Hepatocyte (in vitro differentiated cells): ENCODE data around the gene ABITRAM. TPM values are rescaled to one million over a fixed set of nuclear protein-coding genes. Genes with fewer than 3 reads are reported as not detected.

Experiments
- DNase-seq: peaks from one replicate; pipeline ENCODE4 v3.0.0-alpha.2; 2016; ENCODE audit warnings: low spot score
- H2AFZ ChIP-seq: fragments of 200-600 bp; sonication (generic); 2 replicates; pipeline ENCODE4 v1.6.0; 2016; ENCODE audit warnings: antibody characterized with exemption, mild to moderate bottlenecking
- H3K27ac ChIP-seq: fragments of 200-600 bp; sonication (generic); 2 replicates; pipeline ENCODE4 v1.5.1; 2016; ENCODE audit warnings: mild to moderate bottlenecking
- H3K27me3 ChIP-seq: fragments of 200-600 bp; sonication (generic); 2 replicates; pipeline ENCODE4 v1.6.1; 2016
- H3K36me3 ChIP-seq: fragments of 200-600 bp; sonication (generic); replicated peaks from 2 replicates; pipeline ENCODE4 v1.5.1; 2016; ENCODE audit warnings: low read depth; ENCODE audit not compliant: insufficient read depth
- H3K4me1 ChIP-seq: fragments of 200-600 bp; sonication (generic); 2 replicates; pipeline ENCODE4 v1.5.1; 2016; ENCODE audit warnings: mild to moderate bottlenecking, moderate library complexity; ENCODE audit not compliant: insufficient read depth
- H3K4me2 ChIP-seq: fragments of 200-600 bp; sonication (generic); 2 replicates; pipeline ENCODE4 v1.6.0; 2016
- H3K4me3 ChIP-seq: fragments of 200-600 bp; sonication (generic); 2 replicates; pipeline ENCODE4 v1.5.1; 2016; ENCODE audit warnings: mild to moderate bottlenecking
- H3K79me2 ChIP-seq: fragments of 200-600 bp; sonication (generic); 2 replicates; pipeline ENCODE4 v1.6.0; 2017; ENCODE audit warnings: mild to moderate bottlenecking
- H3K9me2 ChIP-seq: fragments of 200-600 bp; sonication (generic); replicated peaks from 2 replicates; pipeline ENCODE4 v1.6.0; 2017; ENCODE audit warnings: mild to moderate bottlenecking; ENCODE audit not compliant: insufficient read depth
- H3K9me3 ChIP-seq: fragments of 200-600 bp; sonication (generic); 2 replicates; pipeline ENCODE4 v1.5.1; 2016; ENCODE audit warnings: low read depth, mild to moderate bottlenecking
- H4K20me1 ChIP-seq: fragments of 200-600 bp; sonication (generic); 2 replicates; pipeline ENCODE4 v1.6.0; 2016; ENCODE audit warnings: mild to moderate bottlenecking; ENCODE audit not compliant: insufficient read depth, poor library complexity, severe bottlenecking
- EZH2 ChIP-seq: fragments of 200-600 bp; sonication (generic); IDR thresholded peaks from 2 replicates; pipeline ENCODE4 v1.6.1; 2016; ENCODE audit warnings: antibody characterized with exemption, mild to moderate bottlenecking, borderline replicate concordance
- EZH2phosphoT487 ChIP-seq: fragments of 200-600 bp; sonication (generic); IDR thresholded peaks from one replicate; pipeline ENCODE4 v1.6.1; 2018; ENCODE audit warnings: antibody characterized with exemption, mild to moderate bottlenecking, low read depth, moderate library complexity; ENCODE audit not compliant: unreplicated experiment, severe bottlenecking
- WGBS: methylation state at CpG from one replicate; pipeline ENCODE4 v1.1.6; 2016; ENCODE audit warnings: low lambda C conversion rate; ENCODE audit errors: missing lambda C conversion rate; 5-methylcytosine and 5-hydroxymethylcytosine counted together
- polyA plus RNA-seq: library from polyadenylated mRNA; unstranded; fragments of >200 nt; fragmentation: Nextera tagmentation; extraction: Ambion mirVana; gene quantifications from 2 replicates; pipeline ENCODE4 v1.2.1, GENCODE V29; 2016
- total RNA-seq: library from RNA; depleted of rRNA; stranded (reverse); fragments of >200 nt; gene quantifications from 2 replicates; pipeline ENCODE4 v1.2.3, GENCODE V29; 2014
- TF ChIP-seq, protein P1 (sequence below): fragments of 200-600 bp; sonication (generic); IDR thresholded peaks from 2 replicates; pipeline ENCODE4 v1.5.1; 2016; ENCODE audit warnings: antibody characterized with exemption, mild to moderate bottlenecking; ENCODE audit not compliant: poor library complexity

The ABITRAM gene
- total and polyA plus RNA-seq, 2 experiments from 2014 or later: 13.7 to 19.7 TPM

DNA sequence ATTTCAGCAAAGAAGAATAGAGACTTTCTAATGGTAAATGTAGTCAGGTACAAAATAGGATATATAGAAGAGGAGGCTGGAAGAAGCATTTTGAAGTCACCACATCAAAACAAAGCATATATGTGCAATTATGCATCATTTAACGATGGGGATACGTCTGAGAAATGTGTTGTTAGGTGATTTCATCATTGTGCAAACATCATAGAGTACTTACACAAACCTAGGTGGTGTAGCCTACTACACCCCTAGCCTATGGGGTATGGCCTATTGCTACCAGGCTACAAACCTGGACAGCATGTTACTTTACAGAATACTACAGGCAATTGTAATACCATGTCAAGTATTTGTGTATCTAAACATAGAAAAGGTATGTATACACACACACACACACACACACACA is 28.7 kb upstream of the ABITRAM start:
- Histone ChIP-seq H3K4me3 (no peak overlapping the region), H3K9me2 (no peaks in the 10 kb centered on the region), H3K9me3 (no peaks in the 10 kb centered on the region), H3K4me2 (no peak overlapping the region), H3K27ac (no peak overlapping the region), H3K27me3 (no peaks in the 10 kb centered on the region), H3K36me3 (no peaks in the 10 kb centered on the region), H3K4me1 (no peaks in the 10 kb centered on the region), H3K79me2 (no peaks in the 10 kb centered on the region), H2AFZ (no peak overlapping the region), H4K20me1 (no peaks in the 10 kb centered on the region)
- WGBS: 84% methylated on average over 2 of the region's 2 CpGs
- no peak for DNase-seq
- TF ChIP-seq, protein P1, sequence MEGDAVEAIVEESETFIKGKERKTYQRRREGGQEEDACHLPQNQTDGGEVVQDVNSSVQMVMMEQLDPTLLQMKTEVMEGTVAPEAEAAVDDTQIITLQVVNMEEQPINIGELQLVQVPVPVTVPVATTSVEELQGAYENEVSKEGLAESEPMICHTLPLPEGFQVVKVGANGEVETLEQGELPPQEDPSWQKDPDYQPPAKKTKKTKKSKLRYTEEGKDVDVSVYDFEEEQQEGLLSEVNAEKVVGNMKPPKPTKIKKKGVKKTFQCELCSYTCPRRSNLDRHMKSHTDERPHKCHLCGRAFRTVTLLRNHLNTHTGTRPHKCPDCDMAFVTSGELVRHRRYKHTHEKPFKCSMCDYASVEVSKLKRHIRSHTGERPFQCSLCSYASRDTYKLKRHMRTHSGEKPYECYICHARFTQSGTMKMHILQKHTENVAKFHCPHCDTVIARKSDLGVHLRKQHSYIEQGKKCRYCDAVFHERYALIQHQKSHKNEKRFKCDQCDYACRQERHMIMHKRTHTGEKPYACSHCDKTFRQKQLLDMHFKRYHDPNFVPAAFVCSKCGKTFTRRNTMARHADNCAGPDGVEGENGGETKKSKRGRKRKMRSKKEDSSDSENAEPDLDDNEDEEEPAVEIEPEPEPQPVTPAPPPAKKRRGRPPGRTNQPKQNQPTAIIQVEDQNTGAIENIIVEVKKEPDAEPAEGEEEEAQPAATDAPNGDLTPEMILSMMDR: no peak
- TF ChIP-seq EZH2phosphoT487: no peak
- no peak for TF ChIP-seq EZH2

DNA sequence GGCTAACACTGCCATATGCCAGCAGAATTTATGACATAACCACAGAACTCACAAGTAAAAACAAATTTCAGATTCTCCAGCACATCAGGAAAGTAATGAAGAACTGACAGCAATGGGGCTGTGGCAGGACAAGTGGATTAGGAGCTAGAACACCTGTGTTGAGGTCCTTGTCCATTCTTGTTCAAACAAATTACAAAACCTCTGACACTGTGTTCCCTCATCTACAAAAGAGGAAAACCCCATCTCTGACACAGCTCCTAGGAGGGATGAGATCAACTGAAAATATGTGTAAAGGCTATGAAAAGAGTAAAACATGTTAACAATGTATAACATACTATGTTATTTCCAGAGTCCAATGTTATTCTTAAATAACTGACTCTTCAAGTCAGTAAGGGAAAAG is 23.8 kb upstream of the ABITRAM start:
- no peak overlapping the region for H2AFZ ChIP-seq
- no peak overlapping the region for H3K4me3 ChIP-seq
- H3K79me2 ChIP-seq: no peaks in the 10 kb centered on the region
- DNase-seq: no peak
- no peaks in the 10 kb centered on the region for H3K9me3 ChIP-seq
- no peaks in the 10 kb centered on the region for H4K20me1 ChIP-seq
- TF ChIP-seq, protein P1: no peak
- no peak for TF ChIP-seq EZH2phosphoT487
- H3K4me1 ChIP-seq: no peaks in the 10 kb centered on the region
- no peak overlapping the region for H3K27ac ChIP-seq
- H3K36me3 ChIP-seq: no peaks in the 10 kb centered on the region
- no peaks in the 10 kb centered on the region for H3K9me2 ChIP-seq
- no peaks in the 10 kb centered on the region for H3K27me3 ChIP-seq
- no peak overlapping the region for H3K4me2 ChIP-seq

DNA sequence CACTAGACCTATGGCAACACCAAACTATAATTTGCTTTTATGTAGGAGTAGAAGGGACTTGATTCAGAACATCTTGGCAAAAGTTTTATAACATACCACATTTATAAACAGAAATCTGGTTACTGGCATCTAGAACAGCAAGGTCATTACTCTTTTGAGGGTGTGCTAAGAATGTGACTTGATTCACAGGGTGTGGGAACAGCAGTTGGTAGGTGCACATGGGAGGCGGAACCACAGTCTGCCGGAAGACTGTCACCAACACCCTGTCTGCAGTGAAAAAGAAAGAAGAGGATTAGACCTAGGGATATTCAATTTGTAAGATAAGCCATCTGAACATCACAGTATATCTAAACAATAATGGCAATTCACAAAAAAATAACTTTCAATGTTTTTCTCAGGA is 23.3 kb upstream of the ABITRAM start:
- 98% methylated on average over 2 of the region's 2 CpGs for whole genome bisulfite sequencing
- H3K27me3 ChIP-seq: no peaks in the 10 kb centered on the region
- DNase-seq: no peak
- no peaks in the 10 kb centered on the region for H3K9me3 ChIP-seq
- no peaks in the 10 kb centered on the region for H3K9me2 ChIP-seq
- H3K4me3 ChIP-seq: no peak overlapping the region
- no peak overlapping the region for H3K27ac ChIP-seq
- H4K20me1 ChIP-seq: no peaks in the 10 kb centered on the region
- H2AFZ ChIP-seq: no peak overlapping the region
- no peak for TF ChIP-seq EZH2phosphoT487
- no peak for TF ChIP-seq EZH2
- TF ChIP-seq, protein P1: no peak
- no peaks in the 10 kb centered on the region for H3K79me2 ChIP-seq
- no peaks in the 10 kb centered on the region for H3K36me3 ChIP-seq
- no peaks in the 10 kb centered on the region for H3K4me1 ChIP-seq
- no peak overlapping the region for H3K4me2 ChIP-seq

DNA sequence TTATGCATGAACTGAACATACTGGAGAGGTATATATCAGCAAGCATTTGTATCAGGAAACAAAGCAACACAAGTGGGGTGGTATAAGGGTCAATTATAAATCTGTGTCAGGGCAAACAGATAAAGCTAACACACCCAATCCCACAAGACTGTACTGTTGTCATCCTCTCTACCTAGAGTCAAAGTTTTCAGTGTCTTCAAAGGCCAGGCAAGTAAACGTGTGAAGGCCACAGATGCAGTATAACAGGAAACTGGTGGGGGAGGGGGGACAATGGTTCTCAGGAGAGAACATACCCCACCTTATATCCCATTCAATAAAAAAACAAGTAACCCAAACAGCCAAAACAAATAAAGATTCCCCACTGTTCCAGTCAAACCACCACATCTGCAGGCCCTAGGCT is 22.4 kb upstream of the ABITRAM start:
- Histone ChIP-seq H3K9me2 (no peaks in the 10 kb centered on the region), H3K4me1 (no peaks in the 10 kb centered on the region), H4K20me1 (no peaks in the 10 kb centered on the region), H3K27me3 (no peaks in the 10 kb centered on the region), H2AFZ (no peak overlapping the region), H3K4me3 (no peak overlapping the region), H3K79me2 (no peaks in the 10 kb centered on the region), H3K9me3 (no peaks in the 10 kb centered on the region), H3K27ac (no peak overlapping the region), H3K4me2 (no peak overlapping the region), H3K36me3 (no peaks in the 10 kb centered on the region)
- DNase-seq: no peak
- TF ChIP-seq, protein P1: no peak
- TF ChIP-seq EZH2phosphoT487 (no peak), EZH2 (no peak)
- 81% methylated on average over 1 of the region's 1 CpG for WGBS
